ENCODE results near the gene BUB1B. TPM values are rescaled to one million over a fixed set of nuclear protein-coding genes. Genes with fewer than 3 reads are reported as not detected.

Gene BUB1B
- total RNA-seq, 4 donors from 2014 or later, result 1.4 to 15.3 (median 8.6) TPM

DNA sequence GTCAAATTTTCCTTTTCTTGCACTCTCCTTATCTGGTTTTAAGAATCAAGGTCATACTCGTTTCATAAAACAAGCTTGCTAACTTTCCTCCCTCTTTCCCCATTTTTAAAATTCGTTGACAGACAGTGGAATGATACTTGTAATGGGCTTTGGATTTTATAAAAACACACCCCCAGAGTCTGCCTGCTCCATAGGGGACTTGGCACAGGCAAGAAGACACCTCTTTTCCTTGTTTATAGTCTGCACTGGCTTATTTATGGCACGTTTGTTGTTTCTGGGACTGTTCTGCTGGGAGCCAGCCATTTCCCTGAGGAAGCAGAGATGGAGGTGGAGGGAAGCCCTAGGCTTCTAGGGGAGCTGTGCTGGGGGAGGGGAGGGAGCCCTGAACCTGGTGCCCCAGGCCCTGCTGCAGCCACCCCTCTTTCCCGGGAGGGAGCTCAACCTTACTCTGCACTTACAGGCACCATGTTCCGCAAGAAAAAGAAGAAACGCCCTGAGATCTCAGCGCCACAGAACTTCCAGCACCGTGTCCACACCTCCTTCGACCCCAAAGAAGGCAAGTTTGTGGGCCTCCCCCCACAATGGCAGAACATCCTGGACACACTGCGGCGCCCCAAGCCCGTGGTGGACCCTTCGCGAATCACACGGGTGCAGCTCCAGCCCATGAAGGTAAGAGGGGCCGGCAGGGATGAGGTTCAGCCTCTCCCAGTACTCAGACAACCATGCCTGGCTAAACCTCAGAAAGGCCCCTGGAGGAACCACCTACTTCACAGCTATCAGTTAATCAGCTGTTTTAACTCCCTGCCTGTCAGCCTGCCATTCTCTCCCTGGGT, 103.7 kb downstream of the BUB1B start:
- Histone ChIP-seq H3K27me3 (no peaks in the 10 kb centered on the region), H3K36me3 (no peaks in the 10 kb centered on the region), H3K9me3 (no peaks in the 10 kb centered on the region), H3K4me1 (peaks cover 0 to 21% (median 14%) of the 10 kb centered on the region in 4 donors), H3K27ac (no peak overlapping the region), H3K4me3 (no peak overlapping the region)
- TF ChIP-seq POLR2A (IDR thresholded peaks at IDR 0.05) (no peak), POLR2AphosphoS5 (IDR thresholded peaks at IDR 0.05) (no peak)
- intact Hi-C loops (cut with DNase I; ENCODE audit: low total_unique reads) (no loop called here), in situ Hi-C loops (cut with MboI; ENCODE audit: low pct_ligation_motif_present in 1 of 4, low pct_unique_long_range_greater_than_20kb in 1 of 4, low sequenced_read_pairs in 3 of 4) (loop anchor here in 1 of 4 donors (25.0 kb wide), 1 partner anchor 227 kb away; the partner anchor contains the start of gene SRP14)
- no peak for DNase-seq
- 18 to 70% methylated on average over 2 to 16 of the region's 16 CpGs for WGBS, 2 donors (ENCODE audit: low coverage in 1 of 2)

DNA sequence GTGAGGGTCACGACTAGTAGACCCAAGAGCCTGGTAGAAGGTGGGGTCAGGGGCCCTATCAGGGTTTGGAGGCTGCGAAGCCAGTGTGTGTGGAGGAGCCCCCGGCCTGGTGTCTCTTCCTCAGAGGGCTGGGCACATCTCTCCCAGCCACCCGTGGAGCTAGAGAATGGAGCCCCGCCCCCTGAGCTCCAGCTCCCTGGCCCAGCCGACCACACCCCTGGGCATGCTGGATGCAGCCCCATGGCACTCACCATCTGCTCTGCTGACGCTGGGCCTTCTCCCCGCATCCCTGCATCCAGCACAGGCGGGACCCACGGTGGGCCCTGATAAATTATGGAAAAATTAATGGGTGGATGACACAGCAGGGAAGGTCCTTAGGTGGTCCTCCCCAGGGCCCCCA, 104.5 kb downstream of the BUB1B start:
- 80% methylated on average over 1 to 9 of the region's 10 CpGs for WGBS, 2 donors (ENCODE audit: low coverage in 1 of 2)
- peaks cover 0 to 21% (median 14%) of the 10 kb centered on the region in 4 donors for H3K4me1 ChIP-seq
- H3K4me3 ChIP-seq, result no peak overlapping the region
- H3K27me3 ChIP-seq, result no peaks in the 10 kb centered on the region
- H3K36me3 ChIP-seq, result no peaks in the 10 kb centered on the region
- intact Hi-C loops (cut with DNase I; ENCODE audit: low total_unique reads), result no loop called here
- DNase-seq, result no peak
- H3K27ac ChIP-seq, result no peak overlapping the region
- no peak for TF ChIP-seq EP300 (IDR thresholded peaks at IDR 0.05; ENCODE audit: low read depth)
- TF ChIP-seq, protein P1, sequence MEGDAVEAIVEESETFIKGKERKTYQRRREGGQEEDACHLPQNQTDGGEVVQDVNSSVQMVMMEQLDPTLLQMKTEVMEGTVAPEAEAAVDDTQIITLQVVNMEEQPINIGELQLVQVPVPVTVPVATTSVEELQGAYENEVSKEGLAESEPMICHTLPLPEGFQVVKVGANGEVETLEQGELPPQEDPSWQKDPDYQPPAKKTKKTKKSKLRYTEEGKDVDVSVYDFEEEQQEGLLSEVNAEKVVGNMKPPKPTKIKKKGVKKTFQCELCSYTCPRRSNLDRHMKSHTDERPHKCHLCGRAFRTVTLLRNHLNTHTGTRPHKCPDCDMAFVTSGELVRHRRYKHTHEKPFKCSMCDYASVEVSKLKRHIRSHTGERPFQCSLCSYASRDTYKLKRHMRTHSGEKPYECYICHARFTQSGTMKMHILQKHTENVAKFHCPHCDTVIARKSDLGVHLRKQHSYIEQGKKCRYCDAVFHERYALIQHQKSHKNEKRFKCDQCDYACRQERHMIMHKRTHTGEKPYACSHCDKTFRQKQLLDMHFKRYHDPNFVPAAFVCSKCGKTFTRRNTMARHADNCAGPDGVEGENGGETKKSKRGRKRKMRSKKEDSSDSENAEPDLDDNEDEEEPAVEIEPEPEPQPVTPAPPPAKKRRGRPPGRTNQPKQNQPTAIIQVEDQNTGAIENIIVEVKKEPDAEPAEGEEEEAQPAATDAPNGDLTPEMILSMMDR (IDR thresholded peaks at IDR 0.05), result no peak
- TF ChIP-seq POLR2A (IDR thresholded peaks at IDR 0.05), result no peak
- TF ChIP-seq POLR2AphosphoS5 (IDR thresholded peaks at IDR 0.05), result no peak
- H3K9me3 ChIP-seq, result no peaks in the 10 kb centered on the region
- in situ Hi-C loops (cut with MboI; ENCODE audit: low pct_ligation_motif_present in 1 of 4, low pct_unique_long_range_greater_than_20kb in 1 of 4, low sequenced_read_pairs in 3 of 4), result loop anchor here in 1 of 4 donors (25.0 kb wide), 1 partner anchor 228 kb away; the partner anchor contains the start of gene SRP14

DNA sequence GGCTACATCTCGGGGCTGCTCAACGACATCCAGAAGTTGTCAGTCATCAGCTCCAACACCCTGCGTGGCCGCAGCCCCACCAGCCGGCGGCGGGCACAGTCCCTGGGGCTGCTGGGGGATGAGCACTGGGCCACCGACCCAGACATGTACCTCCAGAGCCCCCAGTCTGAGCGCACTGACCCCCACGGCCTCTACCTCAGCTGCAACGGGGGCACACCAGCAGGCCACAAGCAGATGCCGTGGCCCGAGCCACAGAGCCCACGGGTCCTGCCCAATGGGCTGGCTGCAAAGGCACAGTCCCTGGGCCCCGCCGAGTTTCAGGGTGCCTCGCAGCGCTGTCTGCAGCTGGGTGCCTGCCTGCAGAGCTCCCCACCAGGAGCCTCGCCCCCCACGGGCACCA, 105.0 kb downstream of the BUB1B start:
- Histone ChIP-seq H3K36me3 (no peaks in the 10 kb centered on the region), H3K4me3 (no peak overlapping the region), H3K27ac (peak overlapping the region in 1 of 4 donors; percentile 50), H3K9me3 (no peaks in the 10 kb centered on the region), H3K27me3 (no peaks in the 10 kb centered on the region), H3K4me1 (peaks cover 0 to 21% (median 14%) of the 10 kb centered on the region in 4 donors)
- WGBS, 2 donors (ENCODE audit: low coverage in 1 of 2), result 84% methylated on average over 13 of the region's 20 CpGs; no CpG with 5 or more reads in 1 of the 2 donors
- no peak for DNase-seq
- in situ Hi-C loops (cut with MboI; ENCODE audit: low pct_ligation_motif_present in 1 of 4, low pct_unique_long_range_greater_than_20kb in 1 of 4, low sequenced_read_pairs in 3 of 4) (loop anchor here in 1 of 4 donors (25.0 kb wide), 1 partner anchor 229 kb away; the partner anchor contains the start of gene SRP14), intact Hi-C loops (cut with DNase I; ENCODE audit: low total_unique reads) (no loop called here)
- TF ChIP-seq, protein P1 (IDR thresholded peaks at IDR 0.05), result no peak
- TF ChIP-seq POLR2A (IDR thresholded peaks at IDR 0.05) (no peak), EP300 (IDR thresholded peaks at IDR 0.05; ENCODE audit: low read depth) (no peak), POLR2AphosphoS5 (IDR thresholded peaks at IDR 0.05) (no peak)

DNA sequence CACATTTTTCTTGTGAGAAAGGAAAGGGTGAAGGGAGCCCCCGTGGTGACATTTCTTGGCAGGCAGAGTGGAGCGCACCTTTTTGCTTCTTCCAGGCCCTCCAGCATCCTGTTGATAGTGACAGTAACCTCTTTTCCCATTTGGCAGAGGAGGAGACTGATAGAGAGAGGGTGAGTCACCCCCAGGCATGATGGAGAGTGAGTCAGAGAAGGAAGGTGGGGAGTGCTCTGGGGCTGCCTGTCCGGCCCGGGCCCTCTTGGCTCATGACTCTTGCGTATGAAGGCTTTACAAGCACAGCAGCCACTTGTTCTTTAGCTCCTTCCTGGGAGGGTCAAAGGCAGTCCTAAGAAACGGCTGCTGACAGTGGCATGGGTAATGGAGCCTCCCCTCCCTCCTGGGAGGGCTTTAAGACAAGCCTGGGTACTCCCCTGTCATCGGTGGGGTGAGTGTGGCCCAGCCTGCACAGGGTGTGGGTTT, 106.0 kb downstream of the BUB1B start:
- TF ChIP-seq POLR2AphosphoS5 (IDR thresholded peaks at IDR 0.05) (peak in 1 of 3 donors; percentile 19), POLR2A (IDR thresholded peaks at IDR 0.05) (no peak)
- Histone ChIP-seq H3K36me3 (no peaks in the 10 kb centered on the region), H3K4me3 (no peak overlapping the region), H3K27ac (peak overlapping the region in 2 of 4 donors; percentile 27 to 56), H3K27me3 (no peaks in the 10 kb centered on the region), H3K4me1 (peaks cover 0 to 21% (median 14%) of the 10 kb centered on the region in 4 donors), H3K9me3 (no peaks in the 10 kb centered on the region)
- 66% methylated on average over 7 of the region's 7 CpGs; no CpG with 5 or more reads in 1 of the 2 donors for WGBS, 2 donors (ENCODE audit: low coverage in 1 of 2)
- peak; percentile 45 for DNase-seq
- intact Hi-C loops (cut with DNase I; ENCODE audit: low total_unique reads) (no loop called here), in situ Hi-C loops (cut with MboI; ENCODE audit: low pct_ligation_motif_present in 1 of 4, low pct_unique_long_range_greater_than_20kb in 1 of 4, low sequenced_read_pairs in 3 of 4) (loop anchor here in 1 of 4 donors (25.0 kb wide), 1 partner anchor 230 kb away; the partner anchor contains the start of gene SRP14)

DNA sequence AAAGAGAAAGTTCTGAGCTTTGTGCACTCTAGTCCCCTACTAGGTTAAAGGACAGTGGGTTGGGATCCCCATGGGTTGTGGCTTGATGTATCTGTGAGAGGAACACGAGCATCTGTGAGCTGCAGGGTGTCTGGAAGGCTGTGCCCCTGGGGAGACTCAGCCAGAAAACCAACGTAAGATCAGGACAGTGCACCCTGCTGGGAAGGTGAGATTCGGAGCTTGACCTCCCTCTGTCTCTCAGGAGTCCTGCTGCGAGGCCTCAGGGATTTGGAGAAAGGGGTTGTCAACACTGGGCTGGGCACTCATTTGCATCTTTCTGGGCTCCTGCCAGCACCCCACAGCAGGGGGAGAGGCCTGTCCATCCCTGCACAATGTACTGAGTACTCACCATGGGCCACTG, 106.8 kb downstream of the BUB1B start:
- intact Hi-C loops (cut with DNase I; ENCODE audit: low total_unique reads), result no loop called here
- WGBS, 2 donors (ENCODE audit: low coverage in 1 of 2), result 72% methylated on average over 4 of the region's 4 CpGs; no CpG with 5 or more reads in 1 of the 2 donors
- Histone ChIP-seq H3K27me3 (no peaks in the 10 kb centered on the region), H3K27ac (no peak overlapping the region), H3K4me1 (peaks cover 0 to 21% (median 14%) of the 10 kb centered on the region in 4 donors), H3K9me3 (no peaks in the 10 kb centered on the region), H3K36me3 (no peaks in the 10 kb centered on the region), H3K4me3 (no peak overlapping the region)
- DNase-seq, result no peak
- no peak for TF ChIP-seq POLR2A (IDR thresholded peaks at IDR 0.05)
- no peak for TF ChIP-seq POLR2AphosphoS5 (IDR thresholded peaks at IDR 0.05)
- TF ChIP-seq EP300 (IDR thresholded peaks at IDR 0.05; ENCODE audit: low read depth), result no peak
- TF ChIP-seq, protein P1 (IDR thresholded peaks at IDR 0.05), result no peak
- in situ Hi-C loops (cut with MboI; ENCODE audit: low pct_ligation_motif_present in 1 of 4, low pct_unique_long_range_greater_than_20kb in 1 of 4, low sequenced_read_pairs in 3 of 4), result loop anchor here in 1 of 4 donors (25.0 kb wide), 1 partner anchor 230 kb away; the partner anchor contains the start of gene SRP14

Measured in transverse colon (tissue), 4 donors.